Measurements from ENCODE around the gene MPC1. TPM values are rescaled to one million over a fixed set of nuclear protein-coding genes. Genes with fewer than 3 reads are reported as not detected.

The MPC1 gene
- total RNA-seq, 1 donor from 2014 or later = 14.3 TPM

DNA sequence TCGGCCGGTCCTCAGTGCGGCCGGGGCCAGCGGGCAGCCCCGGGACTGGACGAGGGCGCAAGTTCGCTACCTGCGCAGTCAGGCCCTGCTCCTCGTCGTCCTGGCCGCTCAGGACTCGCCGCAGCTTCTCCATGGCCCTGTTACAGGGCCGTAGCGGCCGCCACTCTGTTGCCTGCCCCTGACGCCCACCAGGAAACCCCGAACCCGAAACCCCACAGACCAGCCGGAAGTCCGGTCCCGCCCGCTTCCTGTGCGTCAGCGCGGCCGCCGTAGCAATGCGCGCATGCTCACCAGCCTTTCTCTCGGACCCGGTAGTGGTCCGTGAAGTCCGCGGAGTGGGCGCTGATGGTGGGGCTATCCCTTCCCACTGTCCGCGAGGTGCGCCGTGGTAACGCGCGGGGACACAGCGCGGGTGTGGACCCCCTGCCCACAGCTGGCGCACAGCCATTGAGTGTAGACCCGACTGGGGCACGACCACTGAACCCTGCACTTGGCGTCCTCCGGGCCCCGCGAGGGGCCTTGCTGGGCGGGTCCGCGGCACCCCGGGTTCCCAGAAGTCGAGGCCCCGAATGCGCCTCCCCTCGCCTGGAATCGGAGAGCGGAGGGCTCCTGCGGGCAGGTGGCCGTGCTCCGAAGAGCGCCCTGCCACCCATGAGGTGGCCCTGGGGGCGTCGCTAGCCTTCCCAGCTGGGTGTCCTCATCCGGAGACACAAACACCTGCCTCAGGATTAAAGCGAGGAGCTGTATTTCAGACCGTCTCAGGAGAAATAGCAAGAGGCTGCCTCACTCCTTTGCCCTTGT, 40.2 kb downstream of the MPC1 start, which contains the start of gene SFT2D1:
Gene SFT2D1, minus strand, starts transcription at position 197 of the 801 bp plus-strand sequence. Its CDS starts 64 bp downstream, at position 133.
- peaks cover under 1% of the 10 kb centered on the region for H3K9me3 Mint-ChIP-seq
- peaks cover under 1% of the 10 kb centered on the region for H3K36me3 Mint-ChIP-seq
- peak; percentile 59 to 83 for DNase-seq (ENCODE audit: low spot score in 2 of 2, unreplicated experiment in 2 of 2)
- TF ChIP-seq, protein P1, sequence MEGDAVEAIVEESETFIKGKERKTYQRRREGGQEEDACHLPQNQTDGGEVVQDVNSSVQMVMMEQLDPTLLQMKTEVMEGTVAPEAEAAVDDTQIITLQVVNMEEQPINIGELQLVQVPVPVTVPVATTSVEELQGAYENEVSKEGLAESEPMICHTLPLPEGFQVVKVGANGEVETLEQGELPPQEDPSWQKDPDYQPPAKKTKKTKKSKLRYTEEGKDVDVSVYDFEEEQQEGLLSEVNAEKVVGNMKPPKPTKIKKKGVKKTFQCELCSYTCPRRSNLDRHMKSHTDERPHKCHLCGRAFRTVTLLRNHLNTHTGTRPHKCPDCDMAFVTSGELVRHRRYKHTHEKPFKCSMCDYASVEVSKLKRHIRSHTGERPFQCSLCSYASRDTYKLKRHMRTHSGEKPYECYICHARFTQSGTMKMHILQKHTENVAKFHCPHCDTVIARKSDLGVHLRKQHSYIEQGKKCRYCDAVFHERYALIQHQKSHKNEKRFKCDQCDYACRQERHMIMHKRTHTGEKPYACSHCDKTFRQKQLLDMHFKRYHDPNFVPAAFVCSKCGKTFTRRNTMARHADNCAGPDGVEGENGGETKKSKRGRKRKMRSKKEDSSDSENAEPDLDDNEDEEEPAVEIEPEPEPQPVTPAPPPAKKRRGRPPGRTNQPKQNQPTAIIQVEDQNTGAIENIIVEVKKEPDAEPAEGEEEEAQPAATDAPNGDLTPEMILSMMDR (IDR thresholded peaks at IDR 0.05; ENCODE audit: unreplicated experiment) = no peak
- no peaks in the 10 kb centered on the region for H3K27me3 Mint-ChIP-seq (ENCODE audit: low read depth)
- H3K27ac Mint-ChIP-seq = peak within 1 kb of the TSS; percentile 85
- peaks cover 20% of the 10 kb centered on the region for H3K4me1 Mint-ChIP-seq
- H3K4me3 Mint-ChIP-seq = peak within 1 kb of the TSS; percentile 89

GRCh38 chr6:166341977-166342348, 40.8 kb downstream of the MPC1 start:
- TF ChIP-seq, protein P1 (IDR thresholded peaks at IDR 0.05; ENCODE audit: unreplicated experiment) = no peak
- H3K4me3 Mint-ChIP-seq = peak overlapping the region; percentile 89

GRCh38 chr6:166341464-166341863, 41.3 kb downstream of the MPC1 start:
- TF ChIP-seq, protein P1 (IDR thresholded peaks at IDR 0.05; ENCODE audit: unreplicated experiment) = no peak
- peaks cover 20% of the 10 kb centered on the region for H3K4me1 Mint-ChIP-seq
- no peak for DNase-seq (ENCODE audit: low spot score in 2 of 2, unreplicated experiment in 2 of 2)
- H3K9me3 Mint-ChIP-seq = no peaks in the 10 kb centered on the region
- peaks cover 3% of the 10 kb centered on the region for H3K36me3 Mint-ChIP-seq
- H3K27ac Mint-ChIP-seq = peak overlapping the region; percentile 85
- peak overlapping the region; percentile 89 for H3K4me3 Mint-ChIP-seq
- H3K27me3 Mint-ChIP-seq (ENCODE audit: low read depth) = no peaks in the 10 kb centered on the region

More at GRCh38 chr6:166341977-166342348, 40.8 kb downstream of the MPC1 start:
- Mint-ChIP-seq H3K4me1 (peaks cover 20% of the 10 kb centered on the region), H3K27me3 (ENCODE audit: low read depth) (no peaks in the 10 kb centered on the region), H3K36me3 (peaks cover 3% of the 10 kb centered on the region), H3K9me3 (no peaks in the 10 kb centered on the region), H3K27ac (peak overlapping the region; percentile 85)
- no peak for DNase-seq (ENCODE audit: low spot score in 2 of 2, unreplicated experiment in 2 of 2)

GRCh38 chr6:166338854-166339253, 43.9 kb downstream of the MPC1 start:
- Mint-ChIP-seq H3K9me3 (no peaks in the 10 kb centered on the region), H3K27ac (no peak overlapping the region), H3K36me3 (peaks cover 11% of the 10 kb centered on the region), H3K27me3 (ENCODE audit: low read depth) (no peaks in the 10 kb centered on the region), H3K4me3 (no peak overlapping the region), H3K4me1 (peaks cover 14% of the 10 kb centered on the region)
- TF ChIP-seq, protein P1 (IDR thresholded peaks at IDR 0.05; ENCODE audit: unreplicated experiment) = no peak
- no peak for DNase-seq (ENCODE audit: low spot score in 2 of 2, unreplicated experiment in 2 of 2)

GRCh38 chr6:166336847-166337246, 45.9 kb downstream of the MPC1 start:
- no peak for DNase-seq (ENCODE audit: low spot score in 2 of 2, unreplicated experiment in 2 of 2)
- TF ChIP-seq, protein P1 (IDR thresholded peaks at IDR 0.05; ENCODE audit: unreplicated experiment) = no peak
- H3K4me1 Mint-ChIP-seq = peaks cover 6% of the 10 kb centered on the region
- H3K27ac Mint-ChIP-seq = no peak overlapping the region
- H3K4me3 Mint-ChIP-seq = no peak overlapping the region
- peaks cover 11% of the 10 kb centered on the region for H3K36me3 Mint-ChIP-seq
- H3K9me3 Mint-ChIP-seq = no peaks in the 10 kb centered on the region
- no peaks in the 10 kb centered on the region for H3K27me3 Mint-ChIP-seq (ENCODE audit: low read depth)
